K562 (cell line): Measurements from ENCODE around the gene JPH2. TPM values are rescaled to one million over a fixed set of nuclear protein-coding genes. Genes with fewer than 3 reads are reported as not detected.
A peak's percentile ranks its signal among the peaks of the same experiment; 100 is the strongest.

Experiments
- ATAC-seq: fragments of 200-7000 bp; cut with Tn5 transposase; 3 replicates; pipeline ENCODE4 v1.9.1; 2020; ENCODE audit warnings: moderate library complexity
- BruUV-seq: library from RNA; stranded (reverse); fragments of 400-500 nt; replicated peaks from 2 replicates; lab custom pipeline; 2021; lab: Mats Ljungman, UMichigan
- CTCF ChIA-PET: fragments of 300-600 bp; formaldehyde crosslinking; extraction: SDS; loops from one replicate; lab custom pipeline; 2021; ENCODE audit warnings: low intra/inter-chr PET ratio; lab: Yijun Ruan, JAX
- POLR2A ChIA-PET: fragments of 300-600, 350-650 bp; sonication (Branson Sonifier 250); formaldehyde crosslinking; extraction: SDS; loops from one replicate; lab custom pipeline; 2021; ENCODE audit warnings: antibody characterized with exemption, inconsistent platforms; lab: Yijun Ruan, JAX
- DNase-seq, 4 experiments: peaks; one replicate each; pipeline versions ENCODE4 v3.0.0 to v3.0.0-alpha.2; 2011 to 2018; ENCODE audit warnings: low spot score in 3 of 4, mixed read lengths in 3 of 4; ENCODE audit errors: extremely low read depth in 1 of 4
- FAIRE-seq: peaks from 2 replicates; lab custom pipeline; 2011; peaks lifted over from hg19 to GRCh38; lab: Jason Lieb, UNC
- H2AFZ ChIP-seq: 2 replicates; pipeline ENCODE4 v1.6.0; 2011; ENCODE audit warnings: low read depth, low read length, control low read depth, inconsistent platforms
- H3K27ac ChIP-seq: fragments of 200-600 bp; 3 replicates; pipeline ENCODE4 v1.8.0; 2011; ENCODE audit warnings: low read depth, mild to moderate bottlenecking, control low read depth, inconsistent platforms, low read length, moderate library complexity, mixed read lengths; ENCODE audit errors: extremely low read depth
- H3K27me3 ChIP-seq, 2 experiments: fragments of 300-600 bp in 1 of 2; 2 replicates in 1 of 2; 3 replicates in 1 of 2; pipeline versions ENCODE4 v1.6.0 to v1.8.0; 2011; ENCODE audit warnings: inconsistent platforms in 2 of 2, low read length in 2 of 2, mild to moderate bottlenecking in 1 of 2, mixed read lengths in 1 of 2, moderate library complexity in 1 of 2; ENCODE audit not compliant: control insufficient read depth in 2 of 2, insufficient read depth in 2 of 2
- H3K36me3 ChIP-seq: fragments of 300-600 bp; 3 replicates; pipeline ENCODE4 v1.8.0; 2011; ENCODE audit warnings: mild to moderate bottlenecking, low read length, inconsistent platforms; ENCODE audit not compliant: control insufficient read depth, insufficient read depth
- H3K4me1 ChIP-seq, 2 experiments: fragments of 200-600 bp in 1 of 2; replicated peaks in 1 of 2; 2 replicates in 1 of 2; 3 replicates in 1 of 2; pipeline versions ENCODE4 v1.5.1 to v1.8.0; 2011; ENCODE audit warnings: inconsistent platforms in 2 of 2, low read length in 2 of 2, mild to moderate bottlenecking in 1 of 2, mixed read lengths in 1 of 2, moderate library complexity in 1 of 2; ENCODE audit not compliant: control insufficient read depth in 2 of 2, insufficient read depth in 2 of 2
- H3K4me2 ChIP-seq: 2 replicates; pipeline ENCODE4 v1.6.1; 2011; ENCODE audit warnings: low read length, control low read depth, inconsistent platforms, mixed read lengths; ENCODE audit not compliant: insufficient read depth
- H3K4me3 ChIP-seq: fragments of 200-600 bp; sonication (generic), shearing (Covaris generic); 2 replicates; pipeline ENCODE4 v1.5.1; 2016; ENCODE audit warnings: control low read depth, inconsistent platforms
- H3K79me2 ChIP-seq: fragments of 200-600 bp; 3 replicates; pipeline ENCODE4 v1.8.0; 2011; ENCODE audit warnings: low read length, inconsistent platforms; ENCODE audit not compliant: control insufficient read depth, insufficient read depth
- H3K9ac ChIP-seq, 2 experiments: 2 replicates each; pipeline versions ENCODE4 v1.6.0 to v1.6.1; 2011; ENCODE audit warnings: low read depth in 2 of 2, low read length in 2 of 2, control low read depth in 1 of 2, inconsistent platforms in 1 of 2, mild to moderate bottlenecking in 1 of 2, mixed read lengths in 1 of 2; ENCODE audit not compliant: insufficient read depth in 1 of 2
- H3K9me1 ChIP-seq: one replicate; pipeline ENCODE4 v1.6.0; 2011; ENCODE audit warnings: inconsistent platforms, mild to moderate bottlenecking, low read length, moderate library complexity; ENCODE audit not compliant: control insufficient read depth, insufficient read depth
- H3K9me3 ChIP-seq: replicated peaks from 2 replicates; pipeline ENCODE4 v1.5.1; 2011; ENCODE audit warnings: low read depth, low read length, inconsistent platforms; ENCODE audit not compliant: control insufficient read depth, insufficient read depth
- H4K20me1 ChIP-seq: replicated peaks from 2 replicates; pipeline ENCODE4 v1.6.1; 2011; ENCODE audit warnings: low read length, inconsistent platforms, mixed read lengths; ENCODE audit not compliant: control insufficient read depth, insufficient read depth
- RBM25 ChIP-seq: fragments of 200-400 bp; formaldehyde crosslinking; IDR thresholded peaks from 2 replicates; pipeline ENCODE4 v1.6.1; 2018; ENCODE audit warnings: low read length, low read depth, moderate library complexity; ENCODE audit not compliant: severe bottlenecking
- SFPQ ChIP-seq: fragments of 200-400 bp; formaldehyde crosslinking; IDR thresholded peaks from 2 replicates; pipeline ENCODE4 v1.6.1; 2017; ENCODE audit warnings: mild to moderate bottlenecking, low read depth, low read length, moderate library complexity
- WGBS: fragments of 100-300 bp; shearing (Covaris generic); methylation state at CpG from one replicate; pipeline ENCODE4 v1.1.6; 2016; ENCODE audit warnings: low coverage, mixed read lengths; ENCODE audit not compliant: insufficient coverage; ENCODE audit errors: missing lambda C conversion rate; 5-methylcytosine and 5-hydroxymethylcytosine counted together
- in situ Hi-C: fragments of 300-500 bp; cut with MboI; formaldehyde crosslinking; loops from 4 replicates; pipeline ENCODE4 v1.15.0; 2018; ENCODE audit warnings: inconsistent platforms, mixed read lengths
- intact Hi-C: fragments of 100-400 bp; cut with micrococcal nuclease; formaldehyde crosslinking; loops from 2 replicates; pipeline ENCODE4 v1.14.2; 2022
- polyA plus RNA-seq, 8 experiments: library from polyadenylated mRNA; depleted of rRNA in 4 of 8; stranded (reverse) in 5 of 8; unstranded in 3 of 8; fragments of >200 nt; fragmentation: Nextera tagmentation in 2 of 8; fragmentation: Illumina TruSeq in 1 of 8; extraction: Ambion mirVana in 2 of 8; extraction: Trizol in 1 of 8; gene quantifications; 2 replicates each; pipeline versions ENCODE4 v1.2.1 to v1.2.3, GENCODE V29; 2011 to 2014; ENCODE audit warnings: inconsistent platforms in 1 of 8, missing spikeins in 1 of 8
- total RNA-seq, 7 experiments: library from RNA; depleted of rRNA in 6 of 7; stranded (reverse); fragments of >200 nt in 6 of 7; fragmentation: Illumina TruSeq in 2 of 7; extraction: Trizol in 2 of 7; gene quantifications; 2 replicates each; pipeline versions ENCODE4 v1.2.1 to v1.2.3, GENCODE V29; 2011 to 2021; ENCODE audit warnings: low replicate concordance in 1 of 7

JPH2 gene
- total and polyA plus RNA-seq, 9 of the 15 experiments (the other 6 are each of a cell fraction or from before 2014, with no cell fraction given) = not detected

GRCh38 chr20:44110816-44111568 is 76.0 kb downstream of the JPH2 start:
- Histone ChIP-seq H3K36me3 (no peaks in the 10 kb centered on the region), H3K9ac (no peak overlapping the region), H3K4me1 (peaks cover 0 to 6% of the 10 kb centered on the region in 2 experiments; a peak in 2 of 5 replicates), H3K9me3 (no peaks in the 10 kb centered on the region), H3K4me2 (no peak overlapping the region), H3K79me2 (no peaks in the 10 kb centered on the region), H3K9me1 (no peaks in the 10 kb centered on the region), H2AFZ (no peak overlapping the region), H3K27me3 (peaks cover 13 to 39% of the 10 kb centered on the region in 2 experiments; a peak in 4 of 5 replicates), H4K20me1 (peaks cover 5% of the 10 kb centered on the region; the same call in 1 of the 2 replicates), H3K4me3 (no peak overlapping the region), H3K27ac (no peak overlapping the region)
- no peak for DNase-seq
- ChIA-PET POLR2A (interaction anchor here (0.8 kb wide), 1 partner anchor 654 kb away, joined by 4 read pairs; no protein-coding TSS in a partner anchor), CTCF (no interaction called here)
- in situ Hi-C loops = no loop called here
- 6% methylated on average over 8 of the region's 9 CpGs for WGBS
- TF ChIP-seq SFPQ = no peak
- peak; percentile 66 for TF ChIP-seq RBM25
- ATAC-seq = no peak
- BruUV-seq = no TSS peak
- intact Hi-C loops = loop anchor here (10.0 kb wide), 1 partner anchor 354 kb away; no protein-coding TSS in a partner anchor
- no peak for FAIRE-seq
